Rectal smooth muscle tissue (tissue), 1 donor: ENCODE measurements around the gene LRPAP1.

Source experiments
- H3K27ac ChIP-seq: one replicate; pipeline ENCODE4 v1.7.0; 2013; ENCODE audit warnings: low read depth, low read length, inconsistent platforms
- H3K27me3 ChIP-seq: one replicate; pipeline ENCODE4 v1.7.0; 2013; ENCODE audit warnings: low read length; ENCODE audit not compliant: control insufficient read depth, insufficient read depth
- H3K36me3 ChIP-seq: one replicate; pipeline ENCODE4 v1.7.0; 2013; ENCODE audit warnings: low read length; ENCODE audit not compliant: control insufficient read depth, insufficient read depth
- H3K4me1 ChIP-seq: one replicate; pipeline ENCODE4 v1.7.0; 2013; ENCODE audit warnings: low read length; ENCODE audit not compliant: control insufficient read depth, insufficient read depth
- H3K4me3 ChIP-seq: one replicate; pipeline ENCODE4 v1.7.0; 2013; ENCODE audit warnings: low read length
- H3K9ac ChIP-seq: one replicate; pipeline ENCODE4 v1.7.0; 2013; ENCODE audit warnings: low read length

LRPAP1 gene

GRCh38 chr4:3525532-3526430 is 6.4 kb downstream of the LRPAP1 start:
- no peak overlapping the region for H3K4me3 ChIP-seq
- H3K27ac ChIP-seq, result no peak overlapping the region
- H3K36me3 ChIP-seq, result peaks cover 24% of the 10 kb centered on the region
- no peaks in the 10 kb centered on the region for H3K27me3 ChIP-seq
- no peak overlapping the region for H3K9ac ChIP-seq
- peaks cover 4% of the 10 kb centered on the region for H3K4me1 ChIP-seq

GRCh38 chr4:3524920-3525319 is 7.3 kb downstream of the LRPAP1 start:
- Histone ChIP-seq H3K36me3 (peaks cover 26% of the 10 kb centered on the region), H3K4me3 (no peak overlapping the region), H3K27me3 (no peaks in the 10 kb centered on the region), H3K4me1 (no peaks in the 10 kb centered on the region), H3K27ac (no peak overlapping the region), H3K9ac (no peak overlapping the region)

GRCh38 chr4:3524349-3524748 is 7.9 kb downstream of the LRPAP1 start:
- Histone ChIP-seq H3K4me3 (no peak overlapping the region), H3K27me3 (no peaks in the 10 kb centered on the region), H3K36me3 (peaks cover 29% of the 10 kb centered on the region), H3K27ac (no peak overlapping the region), H3K9ac (no peak overlapping the region), H3K4me1 (no peaks in the 10 kb centered on the region)

- H3K4me1 ChIP-seq, result no peaks in the 10 kb centered on the region
- H3K4me3 ChIP-seq, result no peak overlapping the region
- no peaks in the 10 kb centered on the region for H3K27me3 ChIP-seq
- H3K27ac ChIP-seq, result no peak overlapping the region
- H3K9ac ChIP-seq, result no peak overlapping the region
- H3K36me3 ChIP-seq, result peaks cover 31% of the 10 kb centered on the region
Measured at GRCh38 chr4:3523628-3524221, 8.5 kb downstream of the LRPAP1 start.

- H3K4me3 ChIP-seq, result no peak overlapping the region
- peaks cover 31% of the 10 kb centered on the region for H3K36me3 ChIP-seq
- H3K27me3 ChIP-seq, result no peaks in the 10 kb centered on the region
- no peaks in the 10 kb centered on the region for H3K4me1 ChIP-seq
- H3K27ac ChIP-seq, result no peak overlapping the region
- H3K9ac ChIP-seq, result no peak overlapping the region
Measured at GRCh38 chr4:3523146-3523627, 9.0 kb downstream of the LRPAP1 start.

GRCh38 chr4:3522651-3523050 is 9.6 kb downstream of the LRPAP1 start:
- H3K27ac ChIP-seq, result no peak overlapping the region
- H3K36me3 ChIP-seq, result peaks cover 36% of the 10 kb centered on the region
- H3K27me3 ChIP-seq, result no peaks in the 10 kb centered on the region
- H3K4me1 ChIP-seq, result no peaks in the 10 kb centered on the region
- no peak overlapping the region for H3K9ac ChIP-seq
- no peak overlapping the region for H3K4me3 ChIP-seq

GRCh38 chr4:3522326-3522640 is 9.9 kb downstream of the LRPAP1 start:
- Histone ChIP-seq H3K9ac (no peak overlapping the region), H3K36me3 (peaks cover 39% of the 10 kb centered on the region), H3K4me3 (no peak overlapping the region), H3K4me1 (no peaks in the 10 kb centered on the region), H3K27ac (no peak overlapping the region), H3K27me3 (no peaks in the 10 kb centered on the region)

GRCh38 chr4:3521621-3522325 is 10.4 kb downstream of the LRPAP1 start:
- no peaks in the 10 kb centered on the region for H3K27me3 ChIP-seq
- H3K36me3 ChIP-seq, result peaks cover 44% of the 10 kb centered on the region
- H3K4me3 ChIP-seq, result no peak overlapping the region
- H3K9ac ChIP-seq, result no peak overlapping the region
- H3K4me1 ChIP-seq, result no peaks in the 10 kb centered on the region
- no peak overlapping the region for H3K27ac ChIP-seq

- Histone ChIP-seq H3K36me3 (peaks cover 50% of the 10 kb centered on the region), H3K27ac (no peak overlapping the region), H3K4me1 (no peaks in the 10 kb centered on the region), H3K4me3 (no peak overlapping the region), H3K27me3 (no peaks in the 10 kb centered on the region), H3K9ac (no peak overlapping the region)
Measured at GRCh38 chr4:3520796-3521600, 11.2 kb downstream of the LRPAP1 start.

GRCh38 chr4:3520276-3520675 is 11.9 kb downstream of the LRPAP1 start:
- Histone ChIP-seq H3K27me3 (no peaks in the 10 kb centered on the region), H3K9ac (no peak overlapping the region), H3K36me3 (peaks cover 54% of the 10 kb centered on the region), H3K4me3 (no peak overlapping the region), H3K27ac (no peak overlapping the region), H3K4me1 (no peaks in the 10 kb centered on the region)

GRCh38 chr4:3519468-3520264 is 12.6 kb downstream of the LRPAP1 start:
- Histone ChIP-seq H3K27me3 (no peaks in the 10 kb centered on the region), H3K4me1 (no peaks in the 10 kb centered on the region), H3K4me3 (no peak overlapping the region), H3K36me3 (peaks cover 52% of the 10 kb centered on the region), H3K27ac (no peak overlapping the region), H3K9ac (no peak overlapping the region)
